CD4-positive, alpha-beta T cell treated with Interleukin-17A for 1 hour (primary cell): ENCODE measurements around the gene MEGF6.
"Not testable (repeated sequence)": the region's sequence is repeated elsewhere in the genome, so short reads cannot be mapped to it uniquely, and the experiment has no call there.

Experiments
- DNase-seq: peaks from one replicate; pipeline ENCODE4 v3.0.0-alpha.2; 2020

MEGF6 gene

DNA sequence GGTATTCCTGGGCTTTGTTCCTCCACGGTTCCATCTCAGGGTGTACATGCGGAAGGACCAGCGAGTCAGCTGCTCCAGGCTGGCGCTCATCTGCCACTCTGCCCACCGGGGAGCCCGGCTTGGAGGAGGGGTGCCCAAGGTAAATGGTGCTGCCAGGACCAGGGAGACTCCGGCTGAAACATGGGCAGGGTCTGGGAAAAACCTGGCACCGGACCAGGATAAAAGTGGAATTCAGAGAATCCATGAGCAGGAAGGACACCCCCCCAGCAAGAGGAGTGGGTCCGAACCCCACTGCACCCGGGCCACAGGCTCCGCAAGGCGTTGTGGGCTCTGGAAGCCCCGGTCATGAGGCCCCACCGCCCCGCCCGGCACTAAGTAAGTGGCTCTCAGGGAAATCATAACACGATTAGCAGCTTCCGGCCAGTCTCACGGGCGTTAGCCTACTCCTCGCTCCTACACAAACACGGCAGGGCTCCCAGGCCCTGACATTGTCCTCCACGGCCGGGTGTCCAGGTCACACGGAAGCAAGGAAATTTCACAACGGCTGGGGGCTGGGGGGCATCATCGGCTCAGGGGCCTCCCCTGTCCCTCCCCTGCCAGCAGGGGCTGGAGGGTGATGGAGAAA, 21.1 kb downstream of the MEGF6 start:
- DNase-seq, result no peak

DNA sequence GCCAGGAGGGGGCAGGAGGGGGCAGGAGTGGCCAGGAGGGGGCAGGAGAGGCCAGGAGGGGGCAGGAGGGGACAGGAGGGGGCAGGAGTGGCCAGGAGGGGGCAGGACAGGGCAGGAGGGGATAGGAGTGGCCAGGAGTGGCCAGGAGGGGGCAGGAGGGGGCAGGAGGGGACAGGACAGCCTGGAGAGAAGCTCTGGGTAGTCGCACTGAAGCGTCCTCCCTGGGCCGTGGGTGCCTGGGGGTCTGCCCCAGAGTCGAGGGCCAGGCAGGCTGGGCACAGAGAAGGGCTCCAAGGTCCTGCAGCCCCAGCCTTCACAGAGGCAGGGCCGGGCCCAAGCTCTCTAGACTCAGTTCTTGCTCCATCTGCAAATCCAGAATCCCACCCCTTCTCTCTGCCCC, 22.9 kb downstream of the MEGF6 start:
- DNase-seq, result no peak

DNA sequence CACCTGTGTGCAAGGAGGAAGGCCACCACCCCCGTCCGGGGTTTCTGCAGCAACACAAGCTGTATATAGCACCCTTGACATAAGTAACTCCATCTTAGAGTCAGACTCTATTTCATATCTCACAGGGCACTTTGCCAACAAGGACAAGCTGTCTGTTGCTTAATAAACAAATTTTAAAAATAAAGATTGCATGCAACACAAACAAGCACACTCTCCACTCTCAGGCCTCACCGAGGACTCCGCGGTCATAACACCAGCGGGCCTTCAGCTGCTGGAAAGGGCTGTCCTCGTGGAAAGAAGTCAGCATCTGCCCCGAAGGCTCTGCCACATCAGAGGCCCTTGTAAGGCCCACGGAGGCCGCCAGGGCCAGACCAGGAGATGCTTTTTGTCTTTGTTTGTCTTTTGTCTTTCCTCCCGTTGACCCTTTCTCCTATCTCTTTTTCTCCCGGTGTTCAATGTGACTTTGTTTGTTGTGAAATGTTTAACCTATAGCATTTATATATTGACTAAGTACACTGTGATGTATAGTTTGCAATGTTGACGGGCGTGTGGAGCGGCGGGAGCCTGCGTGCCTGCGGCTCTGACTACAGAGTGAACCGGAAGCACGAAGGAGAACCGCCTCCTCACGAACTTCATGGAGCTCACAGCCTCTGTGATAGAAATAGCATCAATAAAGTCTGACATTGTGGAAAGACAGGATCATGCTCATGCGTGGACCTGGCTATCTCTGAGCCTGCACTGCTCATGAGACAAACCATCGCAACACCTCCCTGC, 24.1 kb downstream of the MEGF6 start:
- DNase-seq, result no peak

DNA sequence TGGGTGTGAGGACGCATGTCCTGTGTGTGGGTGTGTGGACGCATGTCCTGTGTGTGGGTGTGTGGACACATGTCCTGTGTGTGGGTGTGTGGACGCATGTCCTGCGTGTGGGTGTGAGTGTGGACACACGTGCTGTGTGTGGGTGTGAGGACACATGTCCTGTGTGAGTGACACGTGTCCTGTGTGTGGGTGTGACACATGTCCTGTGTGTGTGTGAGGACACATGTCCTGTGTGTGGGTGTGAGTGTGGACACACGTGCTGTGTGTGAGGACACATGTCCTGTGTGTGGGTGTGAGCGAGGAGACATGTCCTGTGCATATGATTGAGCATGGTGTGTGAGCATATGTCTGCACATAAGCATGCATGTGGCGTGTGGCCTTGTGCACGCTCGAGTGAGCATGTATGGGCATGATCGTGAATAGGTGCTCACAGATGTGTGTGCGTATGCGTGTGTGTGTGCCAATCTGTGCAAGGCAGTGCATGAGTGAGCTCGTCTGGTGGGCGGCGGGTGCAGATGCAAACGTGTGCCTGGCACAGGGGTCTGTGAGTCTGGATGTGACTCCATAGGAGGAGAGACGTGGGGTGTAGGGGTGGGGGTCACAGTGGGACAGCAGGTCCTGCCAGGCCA, 25.3 kb downstream of the MEGF6 start:
- DNase-seq, result no peak

DNA sequence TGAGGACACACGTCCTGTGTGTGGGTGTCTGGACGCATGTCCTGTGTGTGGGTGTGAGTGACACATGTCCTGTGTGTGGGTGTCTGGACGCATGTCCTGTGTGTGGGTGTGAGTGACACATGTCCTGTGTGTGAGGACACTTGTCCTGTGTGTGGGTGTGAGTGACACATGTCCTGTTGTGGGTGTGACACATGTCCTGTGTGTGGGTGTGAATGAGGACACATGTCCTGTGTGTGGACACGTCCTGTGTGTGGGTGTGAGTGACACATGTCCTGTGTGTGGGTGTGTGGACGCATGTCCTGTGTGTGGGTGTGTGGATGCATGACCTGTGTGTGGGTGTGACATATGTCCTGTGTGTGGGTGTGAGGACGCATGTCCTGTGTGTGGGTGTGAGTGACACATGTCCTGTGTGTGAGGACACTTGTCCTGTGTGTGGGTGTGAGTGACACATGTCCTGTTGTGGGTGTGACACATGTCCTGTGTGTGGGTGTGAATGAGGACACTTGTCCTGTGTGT, 25.9 kb downstream of the MEGF6 start:
- DNase-seq, result not testable (repeated sequence)

DNA sequence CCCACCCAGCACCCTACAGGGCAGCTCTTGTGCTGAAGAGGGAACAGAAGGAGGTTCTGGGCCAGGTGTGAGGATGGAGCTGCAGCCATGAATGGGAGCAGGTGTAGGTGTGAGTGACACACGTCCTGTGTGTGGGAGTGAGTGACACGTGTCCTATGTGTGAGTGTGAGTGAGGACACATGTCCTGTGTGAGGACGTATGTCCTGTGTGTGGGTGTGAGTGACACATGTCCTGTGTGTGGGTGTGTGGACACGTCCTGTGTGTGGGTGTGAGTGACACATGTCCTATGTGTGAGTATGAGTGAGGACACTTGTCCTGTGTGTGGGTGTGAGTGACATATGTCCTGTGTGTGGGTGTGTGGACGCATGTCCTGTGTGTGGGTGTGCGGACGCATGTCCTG, 26.4 kb downstream of the MEGF6 start:
- no peak for DNase-seq

DNA sequence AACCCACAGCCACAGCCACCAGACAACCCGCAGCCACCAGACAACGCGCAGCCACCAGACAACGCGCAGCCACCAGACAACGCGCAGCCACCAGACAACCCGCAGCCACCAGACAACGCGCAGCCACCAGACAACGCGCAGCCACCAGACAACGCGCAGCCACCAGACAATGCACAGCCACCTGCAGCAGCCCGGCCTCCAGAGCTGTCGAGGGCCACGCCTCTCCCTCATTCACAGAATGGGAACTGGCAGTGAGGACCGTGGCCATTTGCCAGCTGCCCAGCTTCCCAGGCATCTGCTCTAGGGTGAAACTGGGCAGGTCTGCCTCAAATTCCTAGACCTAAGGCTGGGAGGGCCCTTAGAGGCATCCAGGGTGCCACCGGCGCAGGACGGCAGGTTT, 27.6 kb downstream of the MEGF6 start:
- DNase-seq, result not testable (repeated sequence)

DNA sequence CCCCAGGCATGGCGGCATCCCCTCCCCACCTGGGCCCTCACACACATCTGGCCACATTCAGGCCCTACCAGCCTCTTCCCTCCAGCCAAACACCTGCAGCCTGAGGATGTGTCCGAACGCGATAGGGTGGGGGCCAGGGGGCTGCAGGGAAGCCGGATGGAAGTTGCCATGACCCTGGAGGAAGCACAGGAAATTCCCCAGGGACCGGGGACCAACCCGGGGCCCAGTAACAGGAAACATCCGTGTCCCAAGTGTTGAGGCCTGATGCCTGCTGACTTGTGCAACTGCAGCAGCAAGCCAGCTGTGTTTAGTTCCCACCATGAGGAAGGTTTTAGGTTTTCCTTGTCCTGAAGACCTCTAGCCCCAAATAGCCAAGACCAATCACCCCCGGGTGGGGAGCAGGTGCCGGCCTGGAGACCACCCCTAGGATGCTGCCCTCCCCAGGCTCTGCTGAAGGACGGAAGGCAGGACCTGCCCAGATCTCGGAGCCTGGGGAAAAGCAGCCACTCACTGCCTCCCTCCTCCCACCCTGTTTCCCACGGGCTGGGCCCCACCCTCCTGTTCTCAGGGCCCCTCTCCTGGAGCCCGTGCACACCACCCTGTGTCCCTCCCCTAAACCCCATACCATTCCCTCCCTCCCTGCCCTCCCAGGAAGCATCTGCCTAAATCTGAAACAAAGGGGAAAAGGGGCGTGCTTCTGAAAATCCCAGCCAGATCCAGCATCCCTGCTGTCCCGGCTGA, 29.8 kb downstream of the MEGF6 start:
- DNase-seq, result no peak

DNA sequence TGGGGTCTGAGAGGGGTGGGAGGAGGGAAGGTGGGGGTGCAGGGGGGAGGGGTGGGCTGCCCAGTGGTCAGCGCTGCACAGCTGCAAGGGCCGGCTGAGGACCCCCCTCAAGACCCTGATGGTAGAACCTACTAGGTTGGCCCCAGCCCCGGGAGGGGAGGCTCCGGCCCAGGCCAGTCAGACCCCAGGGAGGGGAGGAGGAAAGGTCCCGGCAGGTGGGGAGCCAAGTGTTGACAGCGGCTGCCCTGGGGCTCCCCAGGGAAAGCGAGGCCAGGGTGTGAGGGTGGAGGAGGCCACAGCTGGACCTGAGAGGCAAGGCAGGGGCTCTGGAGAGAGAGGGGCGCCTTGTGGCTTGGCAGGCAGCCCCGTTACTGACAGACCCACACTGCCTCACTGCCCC, 31.1 kb downstream of the MEGF6 start:
- no peak for DNase-seq

DNA sequence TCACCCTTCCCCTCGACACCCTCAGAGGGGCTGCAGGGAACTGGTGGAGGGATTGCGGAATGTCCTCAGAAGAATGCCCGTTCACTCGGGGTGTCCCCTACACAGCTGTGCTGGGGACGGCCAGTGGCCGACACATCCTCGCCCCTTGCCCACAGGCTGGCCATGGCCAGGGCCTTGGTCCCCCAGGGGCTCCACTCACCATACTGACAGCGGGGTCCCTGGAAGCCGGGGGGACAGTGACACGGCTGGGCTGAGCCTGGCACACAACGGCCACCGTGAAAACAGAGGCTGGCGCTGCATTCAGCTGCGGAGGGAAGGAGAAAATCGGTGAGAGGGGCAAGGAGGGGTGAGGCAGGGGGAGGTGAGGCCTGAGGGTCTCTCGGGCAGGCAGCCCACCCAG, 31.7 kb downstream of the MEGF6 start:
- no peak for DNase-seq

DNA sequence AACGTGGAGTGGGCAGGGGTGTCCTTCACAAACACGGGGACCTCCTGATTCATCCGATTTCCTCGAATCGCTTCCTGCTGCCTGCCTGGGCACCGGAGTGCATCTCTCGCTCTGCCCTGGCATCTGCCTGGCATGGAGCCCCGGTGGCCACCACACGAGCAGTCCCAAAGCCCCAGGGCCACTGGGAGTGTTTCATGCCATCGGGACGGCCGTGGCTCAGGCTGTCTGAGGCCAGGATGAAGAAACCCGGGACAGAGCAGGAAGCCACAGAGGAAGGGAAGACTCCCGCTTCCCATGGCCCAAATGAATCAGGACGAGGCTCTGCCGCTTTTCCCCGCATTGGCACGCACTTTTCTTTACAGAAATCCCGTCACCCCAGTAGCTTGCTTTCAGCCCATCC, 32.4 kb downstream of the MEGF6 start:
- DNase-seq, result no peak

DNA sequence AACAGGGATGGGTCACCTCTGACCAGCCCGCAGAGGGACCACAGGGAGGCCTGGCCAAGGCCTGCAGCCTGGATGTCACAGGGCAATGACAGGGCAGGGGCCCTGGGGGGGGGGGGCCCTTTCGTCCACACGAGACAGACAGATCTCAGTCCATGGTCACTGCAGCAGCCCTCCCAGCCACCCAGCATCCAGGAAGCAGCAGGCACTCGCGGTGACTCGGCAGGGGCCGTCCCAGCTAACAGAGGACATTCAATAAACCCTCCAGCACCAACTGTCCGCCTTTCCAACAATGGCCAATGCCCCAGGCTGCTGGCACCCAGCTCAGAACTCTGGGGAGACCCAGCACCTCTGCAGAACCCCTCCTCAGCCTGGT, 32.9 kb downstream of the MEGF6 start:
- DNase-seq, result no peak

DNA sequence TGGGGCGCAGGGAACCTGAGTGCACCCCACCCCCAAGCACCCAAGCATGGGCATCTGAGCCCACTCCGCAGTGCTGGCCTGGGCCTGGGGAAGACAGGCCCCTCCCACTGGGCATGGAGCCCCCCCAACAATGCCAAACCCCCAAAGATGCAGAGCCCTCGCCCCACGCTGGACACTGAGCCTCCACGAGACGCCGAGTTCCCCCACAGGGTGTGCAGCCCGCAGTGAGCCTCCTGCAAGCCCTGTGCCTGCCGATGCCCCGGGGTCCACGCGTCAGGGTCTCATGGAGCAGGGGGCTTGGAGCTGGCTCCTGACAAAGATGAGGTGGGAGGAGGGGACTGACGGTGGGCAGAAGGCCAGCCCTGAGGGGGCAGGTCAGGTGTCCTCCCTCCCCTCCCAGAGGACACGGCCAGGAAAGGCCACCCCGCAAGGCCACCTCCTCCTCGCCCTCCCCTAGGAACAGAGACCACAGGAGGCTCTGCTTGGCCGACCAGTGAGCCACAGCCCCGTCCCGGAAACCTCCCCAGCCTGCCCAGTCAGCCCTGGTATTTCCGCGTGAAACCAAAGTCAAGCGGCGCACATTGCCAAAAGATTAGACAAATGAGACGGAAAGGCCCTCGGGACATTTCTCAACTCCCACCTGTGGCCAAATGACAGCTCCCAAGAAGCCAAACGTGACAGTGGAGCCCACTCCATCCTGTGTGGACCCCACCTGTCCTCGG, 33.4 kb downstream of the MEGF6 start:
- DNase-seq, result no peak

DNA sequence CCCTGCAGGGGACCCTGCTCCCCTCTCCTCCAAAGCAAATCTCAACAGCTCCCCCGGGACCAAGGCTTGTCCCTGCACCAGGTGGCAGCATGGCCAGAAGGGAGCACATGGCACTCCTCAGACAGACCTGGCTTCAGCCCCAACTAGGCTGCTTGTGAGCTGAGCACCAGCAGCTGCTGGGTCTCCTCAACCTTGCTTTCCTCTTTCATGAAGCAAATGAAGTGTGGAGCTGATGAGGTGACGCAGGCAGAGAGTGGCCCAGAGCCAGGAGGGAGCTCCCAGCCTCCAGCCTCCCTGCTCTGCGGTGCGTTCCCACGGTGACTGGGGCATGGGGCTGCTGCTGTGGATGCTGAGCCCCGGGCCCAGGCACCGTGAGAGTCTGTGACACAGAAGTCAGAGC, 34.0 kb downstream of the MEGF6 start:
- no peak for DNase-seq

DNA sequence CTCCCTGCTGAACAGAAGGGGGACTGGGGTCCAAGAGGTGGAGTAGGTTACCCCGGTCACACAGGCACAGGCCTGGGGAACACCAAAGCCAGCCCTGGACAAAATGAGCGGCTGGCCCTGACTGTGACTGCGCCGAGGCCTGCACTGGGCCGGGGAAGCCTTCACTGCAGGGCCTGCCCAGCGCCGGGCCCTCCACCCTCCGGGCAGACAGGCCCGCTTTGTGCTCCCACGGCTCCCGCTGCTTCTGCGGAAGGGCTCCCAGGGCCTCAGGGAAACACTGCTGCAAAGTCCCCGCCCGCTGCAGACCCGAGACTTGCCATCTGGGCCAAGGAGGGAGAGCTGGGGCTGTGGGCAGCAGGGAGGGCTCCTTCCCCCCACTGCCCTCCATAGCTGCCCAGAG, 35.3 kb downstream of the MEGF6 start:
- DNase-seq, result no peak

DNA sequence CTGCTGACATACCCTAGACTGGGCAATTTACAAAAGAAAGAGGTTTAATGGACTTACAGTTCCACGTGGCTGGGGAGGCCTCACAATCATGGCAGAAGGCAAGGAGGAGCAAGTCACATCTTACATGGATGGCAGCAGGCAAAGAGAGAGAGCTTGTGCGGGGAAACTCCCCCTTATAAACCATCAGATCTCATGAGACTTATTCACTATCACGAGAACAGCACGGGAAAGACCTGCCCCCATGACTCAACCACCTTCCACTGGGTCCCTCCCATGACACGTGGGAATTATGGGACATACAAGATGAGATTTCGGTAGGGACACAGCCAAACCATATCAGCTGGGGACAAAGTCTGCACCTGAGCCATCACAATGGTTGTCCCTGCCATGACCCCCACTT, 35.8 kb downstream of the MEGF6 start:
- not testable (repeated sequence) for DNase-seq

DNA sequence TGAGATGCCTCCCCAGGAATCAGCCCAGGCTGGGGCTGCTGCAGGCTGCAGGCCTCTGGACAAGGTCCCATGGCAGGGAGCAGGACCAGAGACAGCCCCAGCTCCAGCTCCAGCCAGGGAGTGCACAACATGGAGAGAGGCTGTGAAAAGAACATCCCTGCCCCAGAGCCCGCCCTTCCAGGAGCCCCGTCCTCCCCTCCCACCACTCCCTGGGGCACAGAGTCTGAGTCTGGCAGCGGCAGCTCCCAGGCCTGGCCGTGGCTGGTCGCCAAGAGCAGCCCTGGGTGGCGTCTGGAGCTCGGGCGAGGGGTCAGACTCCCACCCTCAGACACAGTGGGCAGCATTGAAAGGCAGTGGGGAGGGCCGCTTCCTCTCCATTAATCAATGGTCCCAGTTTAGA, 37.8 kb downstream of the MEGF6 start:
- DNase-seq, result no peak

DNA sequence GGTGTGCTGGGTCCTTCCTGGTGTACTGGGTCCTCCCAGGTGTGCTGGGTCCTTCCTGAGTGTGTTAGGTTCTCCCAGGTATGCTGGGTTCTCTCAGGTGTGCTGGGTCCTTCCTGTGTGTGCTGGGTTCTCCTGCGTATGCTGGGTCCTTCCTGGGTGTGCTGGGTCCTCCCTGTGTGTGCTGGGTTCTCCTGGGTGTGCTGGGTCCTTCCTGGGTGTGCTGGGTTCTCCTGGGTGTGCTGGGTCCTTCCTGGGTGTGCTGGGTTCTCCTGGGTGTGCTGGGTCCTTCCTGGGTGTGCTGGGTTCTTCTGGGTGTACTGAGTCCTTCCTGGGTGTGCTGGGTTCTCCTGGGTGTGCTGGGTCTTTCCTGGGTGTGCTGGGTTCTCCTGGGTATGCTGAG, 38.7 kb downstream of the MEGF6 start:
- not testable (repeated sequence) for DNase-seq

DNA sequence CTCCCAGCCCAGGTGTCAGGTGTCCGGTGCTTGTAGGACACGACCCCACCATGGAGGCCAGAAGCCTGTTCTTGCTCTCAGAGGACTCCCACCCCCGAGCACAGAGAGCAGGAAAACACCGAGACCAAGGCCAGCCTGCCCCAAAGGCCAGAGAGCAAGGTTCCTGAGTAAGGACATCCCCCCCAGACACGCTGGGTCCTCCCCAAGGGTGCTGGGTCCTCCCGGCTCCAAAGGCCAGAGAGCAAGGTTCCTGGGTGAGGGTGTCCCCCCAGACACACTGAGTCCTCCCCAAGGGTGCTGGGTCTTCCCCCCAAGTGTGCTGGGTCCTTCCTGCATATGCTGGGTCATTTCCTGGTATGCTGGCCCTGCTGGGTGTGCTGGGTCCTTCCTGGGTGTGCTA, 40.0 kb downstream of the MEGF6 start:
- DNase-seq, result no peak

DNA sequence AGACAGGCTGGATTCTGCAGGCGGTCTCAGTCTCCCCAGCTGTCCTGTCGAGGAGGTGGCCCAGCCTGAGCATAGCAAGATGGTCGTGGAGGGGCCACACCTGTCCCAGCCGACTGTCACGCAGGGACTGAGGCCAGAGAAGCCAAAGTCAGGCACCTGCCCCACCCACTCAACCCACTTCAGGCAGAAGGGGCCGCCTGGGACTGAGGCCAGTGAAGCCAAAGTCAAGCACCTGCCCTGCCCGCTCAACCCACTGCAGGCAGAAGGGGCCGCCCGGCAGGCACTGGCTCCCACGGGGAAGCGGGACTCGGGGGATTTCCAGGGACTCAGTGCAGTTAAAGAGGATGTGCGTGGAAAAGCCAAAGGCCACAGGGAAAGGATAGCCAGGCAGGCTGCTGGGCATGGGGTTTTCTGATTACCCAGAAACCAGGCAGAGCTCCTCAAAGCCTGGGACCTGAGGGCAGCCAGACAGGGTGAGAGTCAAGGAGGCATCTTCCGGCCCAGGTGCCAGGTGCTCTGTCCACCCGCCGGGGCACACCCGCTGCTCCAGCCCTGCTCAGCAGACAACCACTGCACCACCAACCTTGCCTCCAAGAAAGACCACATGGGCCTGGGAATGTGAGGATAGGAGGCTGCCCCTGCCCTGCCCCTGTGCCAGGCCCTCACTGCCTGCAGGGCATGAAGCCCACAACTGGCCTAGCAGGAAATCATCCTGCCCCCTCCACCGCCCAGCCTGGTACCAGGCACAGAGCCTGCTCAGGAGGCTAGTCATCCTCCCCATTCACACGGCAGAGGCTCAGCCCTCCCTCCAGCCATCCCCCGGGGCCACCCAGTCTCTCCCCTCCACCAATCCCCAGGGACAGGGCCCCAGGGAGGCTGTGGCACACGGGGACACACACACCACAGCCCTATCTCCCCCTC, 41.0 kb downstream of the MEGF6 start:
- DNase-seq, result no peak

DNA sequence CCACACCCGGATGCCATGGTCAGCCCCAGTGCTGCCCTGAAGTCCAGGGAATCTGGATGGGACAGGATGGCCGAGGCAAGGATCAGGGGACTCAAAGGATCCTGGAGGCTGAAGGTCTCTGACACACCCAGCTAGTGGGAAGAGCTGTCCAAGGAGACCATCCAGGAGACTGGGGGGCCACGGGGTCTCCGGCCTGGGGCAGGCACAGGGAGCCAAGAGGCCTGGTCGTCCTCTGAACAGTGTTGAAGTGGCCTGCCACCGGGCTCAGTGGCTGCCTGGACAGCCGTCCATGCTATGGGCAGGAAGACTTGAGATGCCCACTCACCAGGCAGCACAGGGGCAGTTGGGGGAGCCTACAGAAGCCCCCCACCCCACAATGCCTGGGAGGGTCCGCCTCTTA, 41.9 kb downstream of the MEGF6 start:
- DNase-seq, result no peak
